IPS DF 6.9 (cell line): ENCODE results near the gene TDRKH.

Experiments
- DNase-seq: peaks from one replicate; pipeline ENCODE4 v3.0.0-alpha.2; 2013; ENCODE audit warnings: low read depth, low spot score
- H3K27ac ChIP-seq: one replicate; pipeline ENCODE4 v1.5.1; 2013; ENCODE audit warnings: low read length, control low read depth
- H3K27me3 ChIP-seq: 2 replicates; pipeline ENCODE4 v1.6.1; 2013; ENCODE audit warnings: mild to moderate bottlenecking, low read length; ENCODE audit not compliant: control insufficient read depth, insufficient read depth
- H3K36me3 ChIP-seq: 2 replicates; pipeline ENCODE4 v1.6.1; 2013; ENCODE audit warnings: low read length; ENCODE audit not compliant: control insufficient read depth, insufficient read depth
- H3K4me1 ChIP-seq: 2 replicates; pipeline ENCODE4 v1.6.1; 2013; ENCODE audit warnings: low read length; ENCODE audit not compliant: control insufficient read depth, insufficient read depth
- H3K4me3 ChIP-seq: 2 replicates; pipeline ENCODE4 v1.5.1; 2013; ENCODE audit warnings: mild to moderate bottlenecking, low read length
- H3K9me3 ChIP-seq: 2 replicates; pipeline ENCODE4 v1.6.1; 2013; ENCODE audit warnings: low read length, inconsistent platforms; ENCODE audit not compliant: control insufficient read depth, insufficient read depth
- WGBS: extraction: QIAGEN DNeasy Blood & Tissue Kit; methylation state at CpG from one replicate; pipeline ENCODE4 v1.1.7; 2013; ENCODE audit warnings: mixed read lengths, missing lambda C conversion rate; ENCODE audit not compliant: insufficient read length, insufficient coverage; 5-methylcytosine and 5-hydroxymethylcytosine counted together

The TDRKH gene

GRCh38 chr1:151825204-151825603 is 34.9 kb upstream of the TDRKH start:
- no CpG with 5 or more reads among the region's 9 CpGs for WGBS
- Histone ChIP-seq H3K27me3 (no peaks in the 10 kb centered on the region), H3K27ac (no peak overlapping the region), H3K4me3 (no peak overlapping the region), H3K4me1 (peaks cover 17% of the 10 kb centered on the region), H3K9me3 (no peaks in the 10 kb centered on the region), H3K36me3 (no peaks in the 10 kb centered on the region)
- no peak for DNase-seq

- Histone ChIP-seq H3K27ac (no peak overlapping the region), H3K4me1 (peaks cover 13% of the 10 kb centered on the region), H3K27me3 (no peaks in the 10 kb centered on the region), H3K9me3 (no peaks in the 10 kb centered on the region), H3K36me3 (no peaks in the 10 kb centered on the region), H3K4me3 (no peak overlapping the region)
- no peak for DNase-seq
- WGBS = no CpG with 5 or more reads among the region's 8 CpGs
Observed at GRCh38 chr1:151823175-151823574, 32.9 kb upstream of the TDRKH start.

GRCh38 chr1:151822404-151822803 is 32.1 kb upstream of the TDRKH start:
- Histone ChIP-seq H3K27ac (no peak overlapping the region), H3K4me1 (peaks cover 9% of the 10 kb centered on the region), H3K9me3 (no peaks in the 10 kb centered on the region), H3K4me3 (no peak overlapping the region), H3K36me3 (no peaks in the 10 kb centered on the region), H3K27me3 (no peaks in the 10 kb centered on the region)
- no CpG with 5 or more reads among the region's 7 CpGs for WGBS
- no peak for DNase-seq

GRCh38 chr1:151820940-151821339 is 30.6 kb upstream of the TDRKH start:
- no peak overlapping the region for H3K4me3 ChIP-seq
- WGBS = no CpG with 5 or more reads among the region's 2 CpGs

GRCh38 chr1:151819976-151820623 is 29.8 kb upstream of the TDRKH start:
- no peaks in the 10 kb centered on the region for H3K36me3 ChIP-seq
- H3K4me1 ChIP-seq = peaks cover 4% of the 10 kb centered on the region; the same call in 1 of the 2 replicates
- no peak overlapping the region for H3K4me3 ChIP-seq
- no peak for DNase-seq
- WGBS = no CpG with 5 or more reads among the region's 7 CpGs
- no peaks in the 10 kb centered on the region for H3K27me3 ChIP-seq
- no peak overlapping the region for H3K27ac ChIP-seq
- no peaks in the 10 kb centered on the region for H3K9me3 ChIP-seq

More at GRCh38 chr1:151820940-151821339, 30.6 kb upstream of the TDRKH start:
- no peak for DNase-seq
- Histone ChIP-seq H3K4me1 (peaks cover 7% of the 10 kb centered on the region), H3K27me3 (no peaks in the 10 kb centered on the region), H3K9me3 (no peaks in the 10 kb centered on the region), H3K27ac (no peak overlapping the region), H3K36me3 (no peaks in the 10 kb centered on the region)

GRCh38 chr1:151819227-151819835 is 29.0 kb upstream of the TDRKH start:
- no peak for DNase-seq
- H3K36me3 ChIP-seq = no peaks in the 10 kb centered on the region
- no CpG with 5 or more reads among the region's 12 CpGs for WGBS
- H3K27me3 ChIP-seq = no peaks in the 10 kb centered on the region
- H3K4me1 ChIP-seq = peaks cover 4% of the 10 kb centered on the region; the same call in 1 of the 2 replicates
- H3K9me3 ChIP-seq = no peaks in the 10 kb centered on the region
- H3K4me3 ChIP-seq = no peak overlapping the region
- H3K27ac ChIP-seq = no peak overlapping the region

GRCh38 chr1:151817353-151817730 is 27.0 kb upstream of the TDRKH start:
- Histone ChIP-seq H3K9me3 (no peaks in the 10 kb centered on the region), H3K4me3 (no peak overlapping the region), H3K27me3 (no peaks in the 10 kb centered on the region), H3K27ac (no peak overlapping the region), H3K36me3 (no peaks in the 10 kb centered on the region), H3K4me1 (peaks cover 2% of the 10 kb centered on the region; the same call in 1 of the 2 replicates)
- DNase-seq = no peak
- no CpG with 5 or more reads among the region's 7 CpGs for WGBS

- H3K9me3 ChIP-seq = no peaks in the 10 kb centered on the region
- no peaks in the 10 kb centered on the region for H3K4me1 ChIP-seq
- no CpG with 5 or more reads among the region's 26 CpGs for WGBS
- no peaks in the 10 kb centered on the region for H3K27me3 ChIP-seq
- no peak overlapping the region for H3K27ac ChIP-seq
- DNase-seq = no peak
- H3K36me3 ChIP-seq = no peaks in the 10 kb centered on the region
- H3K4me3 ChIP-seq = no peak overlapping the region
Observed at GRCh38 chr1:151816548-151817352, 26.4 kb upstream of the TDRKH start.

- DNase-seq = no peak
- Histone ChIP-seq H3K27ac (no peak overlapping the region), H3K4me3 (no peak overlapping the region), H3K9me3 (no peaks in the 10 kb centered on the region), H3K36me3 (no peaks in the 10 kb centered on the region), H3K27me3 (no peaks in the 10 kb centered on the region), H3K4me1 (no peaks in the 10 kb centered on the region)
- no CpG with 5 or more reads among the region's 12 CpGs for WGBS
Observed at GRCh38 chr1:151815716-151816327, 25.5 kb upstream of the TDRKH start.

- Histone ChIP-seq H3K27ac (no peak overlapping the region), H3K27me3 (no peaks in the 10 kb centered on the region), H3K4me3 (no peak overlapping the region), H3K4me1 (no peaks in the 10 kb centered on the region), H3K9me3 (no peaks in the 10 kb centered on the region), H3K36me3 (no peaks in the 10 kb centered on the region)
- no peak for DNase-seq
- WGBS = no CpG with 5 or more reads among the region's 8 CpGs
Observed at GRCh38 chr1:151814971-151815545, 24.8 kb upstream of the TDRKH start.
